Cortex of kidney (tissue), 1 donor: ENCODE results near the gene CAPRIN1.

Experiments used
- DNase-seq: peaks from one replicate; lab custom pipeline; 2025; lab: John Stamatoyannopoulos, UW

The CAPRIN1 gene, protein sequence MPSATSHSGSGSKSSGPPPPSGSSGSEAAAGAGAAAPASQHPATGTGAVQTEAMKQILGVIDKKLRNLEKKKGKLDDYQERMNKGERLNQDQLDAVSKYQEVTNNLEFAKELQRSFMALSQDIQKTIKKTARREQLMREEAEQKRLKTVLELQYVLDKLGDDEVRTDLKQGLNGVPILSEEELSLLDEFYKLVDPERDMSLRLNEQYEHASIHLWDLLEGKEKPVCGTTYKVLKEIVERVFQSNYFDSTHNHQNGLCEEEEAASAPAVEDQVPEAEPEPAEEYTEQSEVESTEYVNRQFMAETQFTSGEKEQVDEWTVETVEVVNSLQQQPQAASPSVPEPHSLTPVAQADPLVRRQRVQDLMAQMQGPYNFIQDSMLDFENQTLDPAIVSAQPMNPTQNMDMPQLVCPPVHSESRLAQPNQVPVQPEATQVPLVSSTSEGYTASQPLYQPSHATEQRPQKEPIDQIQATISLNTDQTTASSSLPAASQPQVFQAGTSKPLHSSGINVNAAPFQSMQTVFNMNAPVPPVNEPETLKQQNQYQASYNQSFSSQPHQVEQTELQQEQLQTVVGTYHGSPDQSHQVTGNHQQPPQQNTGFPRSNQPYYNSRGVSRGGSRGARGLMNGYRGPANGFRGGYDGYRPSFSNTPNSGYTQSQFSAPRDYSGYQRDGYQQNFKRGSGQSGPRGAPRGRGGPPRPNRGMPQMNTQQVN

DNA sequence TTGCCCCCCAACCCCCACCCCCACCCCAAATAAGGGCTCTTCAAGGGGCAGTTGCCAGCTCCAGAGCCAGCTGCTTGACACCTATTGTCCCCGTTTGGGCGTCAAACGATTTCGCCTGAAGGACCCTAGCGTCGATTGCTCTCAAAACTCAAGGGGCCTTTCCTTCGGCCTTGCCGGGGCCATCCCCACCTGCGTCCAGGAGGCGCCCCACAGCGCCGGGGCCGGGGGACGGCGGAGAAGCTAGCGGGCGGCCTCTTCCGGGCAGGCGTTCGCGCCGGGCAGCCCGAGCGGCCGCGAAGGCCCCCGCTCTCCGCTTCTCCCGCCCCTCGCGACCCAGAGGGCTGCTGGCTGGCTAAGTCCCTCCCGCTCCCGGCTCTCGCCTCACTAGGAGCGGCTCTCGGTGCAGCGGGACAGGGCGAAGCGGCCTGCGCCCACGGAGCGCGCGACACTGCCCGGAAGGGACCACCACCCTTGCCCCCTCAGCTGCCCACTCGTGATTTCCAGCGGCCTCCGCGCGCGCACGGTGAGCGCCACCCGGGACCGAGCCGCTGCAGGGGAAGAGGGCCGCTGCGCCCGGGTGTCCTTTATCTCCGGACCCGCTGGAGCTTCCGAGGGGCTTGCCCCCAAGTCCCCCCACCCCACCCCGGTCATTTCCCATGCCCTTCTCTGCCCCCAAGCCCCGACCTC is at the start of gene CAPRIN1:
Gene CAPRIN1, plus strand, starts transcription at position 383 of the 687 bp plus-strand sequence. CDS start 690 bp downstream, outside the sequence.
- no peak for DNase-seq

DNA sequence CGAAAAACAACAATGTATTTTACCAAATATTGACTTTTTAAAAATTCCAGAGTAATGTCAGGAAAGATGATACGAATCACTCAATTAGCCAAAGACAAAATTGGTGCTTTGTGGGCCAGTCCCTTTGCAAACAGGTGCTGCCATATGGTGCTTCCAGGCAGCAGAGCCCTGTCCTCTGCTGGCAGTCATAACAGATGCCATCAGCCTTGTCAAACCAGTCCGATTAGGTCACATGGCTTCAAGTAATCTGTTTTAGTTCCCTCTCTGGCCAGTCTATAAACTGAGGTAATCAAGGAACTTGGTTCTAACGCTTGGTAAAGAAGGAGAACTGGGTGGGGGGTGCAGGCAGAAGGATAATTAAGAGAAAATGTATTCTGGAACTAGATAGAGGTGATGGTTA is 49.1 kb upstream of the CAPRIN1 start:
- no peak for DNase-seq

DNA sequence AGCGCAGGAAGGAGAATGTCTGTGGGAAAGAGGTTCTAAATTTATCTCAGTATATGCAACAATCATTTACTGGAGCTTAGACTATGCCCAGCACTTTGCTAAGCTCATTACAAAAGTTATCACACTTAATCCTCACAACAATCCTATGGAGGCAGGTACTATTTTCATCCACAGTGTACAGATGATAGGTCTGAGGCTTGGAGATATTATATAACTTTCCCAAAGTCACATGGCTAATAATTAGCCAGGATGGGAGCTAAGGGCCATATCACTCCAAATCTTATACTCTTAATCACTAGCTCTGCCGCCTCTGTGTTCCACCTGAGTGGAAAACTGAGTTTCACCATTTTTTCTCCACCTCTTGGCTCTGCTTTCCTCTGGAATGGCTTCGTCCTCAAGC is 47.3 kb upstream of the CAPRIN1 start:
- no peak for DNase-seq

DNA sequence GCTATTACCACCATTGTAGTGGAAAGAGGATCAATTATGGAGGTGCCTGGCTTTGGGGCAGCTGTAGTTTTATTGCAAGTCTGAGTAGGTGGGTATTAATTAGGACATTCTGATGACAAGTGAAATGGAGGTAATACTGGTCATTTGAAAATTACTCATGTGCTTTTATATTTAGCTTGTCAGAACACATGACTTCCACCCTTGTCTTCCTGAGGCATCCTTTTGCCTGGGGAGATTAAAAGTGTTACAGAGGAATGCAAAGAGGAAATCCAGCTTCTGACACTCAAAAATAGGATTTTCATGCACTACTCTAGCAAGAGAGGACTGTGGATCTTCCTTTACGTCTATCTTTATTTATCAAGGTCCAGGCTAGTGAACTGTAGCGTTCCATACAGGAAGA is 44.7 kb upstream of the CAPRIN1 start:
- no peak for DNase-seq

DNA sequence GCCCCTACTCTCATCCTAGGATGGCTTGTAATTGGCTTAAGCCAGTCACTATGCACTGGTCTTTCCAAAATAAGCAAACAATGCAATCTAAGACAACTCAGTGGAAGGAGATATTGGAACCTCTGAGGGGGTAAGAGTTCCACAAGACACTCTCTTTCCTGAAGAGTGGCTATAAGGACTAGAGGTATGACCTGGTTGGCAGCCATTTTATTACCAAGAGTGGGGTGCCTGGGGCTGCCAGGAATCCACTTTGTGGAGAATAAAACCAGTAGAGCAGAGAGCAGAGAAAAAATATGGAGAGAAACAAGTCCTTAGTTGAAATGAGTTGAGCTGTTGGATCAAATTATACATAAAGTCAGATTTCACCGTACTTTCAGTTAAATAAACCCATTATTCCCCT is 38.8 kb upstream of the CAPRIN1 start:
- DNase-seq, result no peak

DNA sequence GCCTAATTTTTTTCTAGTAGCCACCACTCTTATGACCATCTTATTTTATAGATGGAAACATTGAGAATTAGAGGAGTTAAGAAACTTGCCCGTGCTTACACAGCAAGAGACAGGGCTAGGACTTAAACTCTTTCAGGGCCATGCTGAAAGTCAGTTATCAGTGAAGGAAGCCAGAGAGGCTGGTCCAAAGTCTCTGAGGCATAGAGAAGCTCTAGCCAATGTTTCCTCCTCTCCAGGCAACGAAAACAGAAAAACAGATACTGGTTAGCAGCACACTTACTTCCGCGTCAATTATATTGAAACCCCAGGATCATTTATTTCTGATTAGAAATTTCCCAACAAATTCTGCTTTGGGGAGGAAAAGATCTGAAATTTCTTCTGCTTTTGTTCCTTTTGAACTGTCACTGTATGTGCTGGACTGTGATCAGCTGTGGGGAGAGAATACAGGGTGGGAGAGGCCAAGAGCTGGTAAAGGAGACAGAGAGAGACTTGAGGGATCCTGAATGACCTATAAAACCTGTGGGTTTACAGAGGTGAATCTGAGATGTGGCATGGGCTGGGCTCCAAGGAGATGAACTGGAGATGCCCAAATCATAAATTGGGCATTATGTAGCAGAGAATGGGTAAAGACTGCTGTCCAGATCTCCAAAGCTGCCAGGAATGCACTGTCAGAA is 37.5 kb upstream of the CAPRIN1 start:
- DNase-seq, result no peak

DNA sequence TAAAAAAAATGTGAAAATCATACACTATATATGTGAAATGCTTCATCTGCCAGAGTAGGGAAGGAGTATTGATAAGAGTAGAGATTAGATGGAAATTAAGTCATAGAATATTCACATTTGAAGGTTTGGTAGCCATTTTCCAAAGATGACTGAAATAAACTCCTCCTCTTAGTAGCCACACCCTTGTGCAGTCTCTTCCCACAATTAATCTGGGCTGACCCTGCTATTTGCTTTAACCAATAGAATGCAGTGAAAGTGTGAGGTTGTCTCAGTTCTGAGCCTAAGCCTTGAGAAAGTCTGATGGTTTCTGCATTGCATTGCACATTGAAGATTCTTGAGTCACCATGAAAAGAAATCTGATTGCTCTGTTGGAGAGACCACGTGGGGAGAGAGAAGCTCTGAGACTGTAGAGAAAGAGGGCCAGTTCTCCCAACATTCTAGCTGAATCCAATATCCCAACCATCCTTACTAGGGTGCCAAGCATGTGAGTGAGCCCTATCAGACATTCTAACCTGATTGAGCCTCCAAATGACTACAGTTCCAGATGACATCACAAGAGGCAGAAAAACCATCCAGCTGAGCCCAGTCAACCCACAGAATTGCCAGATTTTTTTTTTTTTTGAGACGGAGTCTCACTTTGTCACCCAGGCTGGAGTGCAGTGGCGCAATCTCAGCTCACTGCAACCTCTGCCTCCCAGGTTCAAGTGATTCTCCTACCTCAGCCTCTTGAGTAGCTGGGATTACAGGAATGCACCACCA is 29.4 kb upstream of the CAPRIN1 start:
- no peak for DNase-seq

DNA sequence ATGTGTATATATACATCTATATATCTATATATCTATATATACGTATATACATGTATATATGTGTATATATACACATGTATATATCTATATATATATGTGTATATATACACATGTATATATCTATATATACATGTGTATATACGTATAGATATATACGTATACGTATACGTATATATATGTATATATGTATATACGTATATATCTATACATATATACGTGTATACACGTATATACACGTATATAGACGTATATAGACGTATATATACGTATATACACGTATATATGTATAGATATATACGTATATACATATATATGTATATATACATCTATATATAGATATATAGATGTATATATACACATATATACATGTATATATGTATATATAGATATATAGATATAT is 25.1 kb upstream of the CAPRIN1 start:
- no peak for DNase-seq

DNA sequence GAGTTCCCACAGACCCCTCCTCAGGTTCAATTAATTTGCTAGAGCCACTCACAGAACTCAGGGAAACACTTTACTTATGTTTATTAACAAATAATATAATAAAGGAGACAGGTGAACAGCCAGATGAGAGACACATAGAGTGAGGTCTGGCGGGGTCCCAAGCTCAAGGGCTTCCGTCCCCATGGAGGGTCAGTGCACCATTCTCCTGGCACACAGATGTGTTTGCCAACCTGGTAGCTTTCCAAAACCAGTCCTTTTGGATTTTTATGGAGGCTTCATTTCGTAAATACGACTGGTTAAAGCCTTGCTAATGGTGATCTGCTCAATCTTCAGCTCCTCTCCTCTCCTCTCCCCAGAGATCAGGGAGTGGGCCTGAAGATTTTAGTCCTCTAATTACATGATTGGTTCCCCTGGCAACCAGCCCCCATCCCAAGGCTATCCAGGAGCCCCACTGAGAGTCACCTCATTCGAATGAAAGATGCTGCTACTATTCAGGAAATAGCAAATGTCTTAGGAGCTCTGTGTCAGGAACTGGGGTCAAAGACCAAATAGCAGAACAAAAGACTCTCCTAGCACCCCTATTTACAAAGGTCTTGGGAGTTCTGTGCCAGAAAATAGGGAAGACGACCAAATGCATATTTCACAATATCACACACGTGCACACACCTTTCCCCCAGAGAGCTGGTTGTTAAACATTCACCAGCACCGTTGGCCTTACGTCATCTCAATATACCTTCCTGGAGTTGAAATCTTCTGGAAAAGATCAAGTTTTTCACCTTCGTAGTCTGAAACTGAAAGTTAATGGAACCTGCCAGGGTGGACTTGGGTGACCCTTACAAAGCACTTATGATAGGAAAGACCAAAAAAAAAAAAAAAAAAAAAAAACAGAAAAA is 23.8 kb upstream of the CAPRIN1 start:
- no peak for DNase-seq

DNA sequence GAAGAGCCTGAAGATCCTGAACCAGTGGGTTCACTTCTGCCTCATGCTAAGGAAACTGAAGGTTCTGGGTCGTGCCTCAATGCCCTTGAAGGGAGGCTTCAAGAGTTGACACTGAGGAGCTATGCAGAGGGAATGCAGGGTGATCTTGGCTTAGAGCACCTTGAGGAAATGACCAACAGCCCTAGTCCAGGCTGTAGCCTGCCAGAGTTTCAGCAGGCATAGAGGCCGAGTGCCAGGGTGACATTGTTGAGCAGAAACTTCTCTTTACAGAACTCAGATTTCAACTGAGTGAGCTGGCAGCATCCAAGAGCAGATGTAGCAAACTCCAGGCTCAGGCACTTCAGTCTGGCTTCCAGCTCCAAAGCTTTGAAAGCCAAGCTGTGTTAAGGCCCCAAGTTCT is 23.1 kb upstream of the CAPRIN1 start:
- no peak for DNase-seq

DNA sequence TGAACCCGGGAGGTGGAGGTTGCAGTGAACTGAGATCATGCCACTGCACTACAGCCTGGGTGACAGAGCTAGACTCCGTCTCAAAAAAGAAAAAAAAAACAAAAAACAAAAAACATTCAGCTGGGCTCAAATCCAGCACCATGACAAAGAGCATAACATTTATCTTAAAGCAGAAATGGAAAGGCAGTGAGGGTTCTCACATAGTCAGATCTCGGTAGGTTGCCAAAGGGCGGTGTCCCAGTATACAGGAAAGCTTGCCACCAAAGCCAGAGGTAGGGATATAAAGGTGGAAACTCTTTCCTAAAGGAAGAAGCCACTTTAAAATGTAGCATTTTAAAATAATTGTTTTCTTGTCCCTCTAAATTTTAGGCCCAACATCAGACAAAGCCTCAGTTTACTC is 22.4 kb upstream of the CAPRIN1 start:
- no peak for DNase-seq

DNA sequence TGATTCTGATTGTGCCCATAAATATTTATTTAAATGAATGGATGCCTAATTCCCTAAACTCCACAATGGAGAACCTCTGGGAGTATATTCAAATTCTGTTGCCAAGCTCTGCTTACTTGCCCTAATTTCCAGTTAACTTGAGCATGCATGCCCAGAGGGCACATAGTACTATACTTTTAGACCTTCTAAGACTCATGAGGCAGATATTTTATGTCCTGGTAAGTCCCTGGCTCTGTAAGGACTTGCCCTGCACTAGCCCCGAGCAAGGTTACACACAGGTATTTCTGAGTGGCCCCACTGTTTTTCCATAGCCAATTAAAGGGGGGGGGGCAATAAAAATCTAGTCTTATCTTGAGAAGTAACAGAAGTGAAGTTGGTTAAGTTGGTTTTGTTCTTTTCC is 21.1 kb upstream of the CAPRIN1 start:
- no peak for DNase-seq

DNA sequence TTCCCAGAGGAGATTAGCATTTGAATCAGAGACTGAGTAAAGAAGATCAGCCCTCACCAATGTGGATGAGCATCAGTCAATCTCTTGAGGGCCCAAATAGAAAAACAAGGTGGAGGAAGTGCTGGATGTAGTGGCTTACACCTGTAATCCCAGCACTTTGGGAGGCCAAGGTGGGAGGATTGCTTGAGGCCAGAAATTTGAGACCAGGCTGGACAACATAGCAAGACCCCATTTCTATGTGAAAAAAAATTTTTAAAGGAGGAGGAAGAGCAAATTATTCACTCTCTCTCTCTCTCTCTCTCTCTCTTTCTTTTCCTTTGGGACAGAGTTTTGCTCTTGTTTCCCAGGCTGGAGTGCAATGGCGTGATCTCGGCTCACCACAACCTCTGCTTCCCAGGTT is 18.1 kb upstream of the CAPRIN1 start:
- no peak for DNase-seq

DNA sequence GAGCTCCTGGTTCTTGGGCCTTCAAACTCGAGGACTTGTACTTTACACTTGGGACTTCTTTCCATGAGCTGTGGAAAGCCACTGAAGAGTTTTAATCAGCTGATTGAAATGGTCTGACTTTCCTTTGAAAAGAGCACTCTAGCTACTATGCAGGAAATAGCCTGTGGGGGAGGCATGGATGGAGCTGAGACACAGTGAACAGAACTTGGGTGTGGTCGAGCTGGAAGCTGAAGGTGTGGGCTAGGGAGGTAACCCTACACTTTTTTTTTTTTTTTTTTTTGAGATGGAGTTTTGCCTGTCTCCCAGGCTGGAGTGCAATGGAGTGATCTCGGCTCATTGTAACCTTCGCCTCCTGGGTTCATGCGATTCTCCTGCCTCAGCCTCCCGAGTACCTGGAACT is 17.5 kb upstream of the CAPRIN1 start:
- DNase-seq, result no peak

DNA sequence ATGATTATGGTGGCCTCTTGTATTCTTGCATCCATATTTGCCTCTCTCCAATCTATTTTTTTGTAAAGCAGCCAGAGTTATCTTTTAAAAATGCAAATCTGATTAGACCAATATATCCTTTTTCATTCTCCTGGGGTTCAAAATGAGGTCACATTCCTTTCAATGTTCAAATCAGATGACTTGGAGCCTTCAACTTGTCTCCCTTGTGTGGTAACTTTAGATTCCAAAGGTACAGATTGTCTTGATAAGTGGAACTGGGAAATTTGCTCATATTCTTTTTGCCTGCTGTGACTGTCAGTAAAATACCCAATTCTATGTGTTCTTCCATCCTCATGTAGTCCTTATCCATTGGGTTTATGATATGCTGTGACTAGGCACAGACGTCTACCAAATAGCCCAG is 15.1 kb upstream of the CAPRIN1 start:
- no peak for DNase-seq

DNA sequence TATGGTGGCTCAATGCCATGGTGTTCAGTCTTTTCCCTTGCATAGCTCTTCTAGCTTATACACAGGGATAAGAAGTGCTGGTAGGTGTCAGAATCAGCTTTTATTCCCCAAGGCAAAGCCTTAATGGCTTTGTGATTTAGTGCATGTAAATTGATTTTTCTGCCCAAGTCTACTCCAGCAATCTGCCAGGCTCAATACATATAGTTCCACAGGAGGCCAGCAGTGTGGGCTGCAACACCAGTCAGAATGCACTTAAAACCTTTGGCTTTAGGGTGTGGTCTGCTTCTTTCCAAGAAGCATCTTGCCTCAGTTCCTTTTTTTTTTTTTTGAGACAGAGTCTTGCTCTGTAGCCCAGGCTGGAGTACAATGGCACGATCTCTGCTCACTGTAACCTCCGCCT is 14.5 kb upstream of the CAPRIN1 start:
- no peak for DNase-seq

DNA sequence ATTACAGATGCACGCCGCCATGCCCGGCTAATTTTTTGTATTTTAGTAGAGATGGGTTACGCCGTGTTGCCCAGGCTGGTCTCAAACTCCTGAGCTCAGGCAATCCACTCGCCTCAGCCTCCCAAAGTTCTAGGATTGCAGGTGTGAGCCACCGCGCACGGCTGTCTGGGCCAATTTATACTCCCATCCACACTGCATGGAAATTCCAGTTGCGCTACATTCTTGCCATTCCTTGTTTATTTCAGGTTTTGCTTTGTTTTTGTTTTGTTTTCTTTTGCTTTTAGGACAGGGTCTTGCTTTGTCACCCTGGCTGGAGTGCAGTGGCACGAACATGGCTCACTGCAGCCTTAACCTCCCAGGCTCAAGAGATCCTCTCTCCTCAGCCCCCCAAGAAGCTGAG is 11.0 kb upstream of the CAPRIN1 start:
- no peak for DNase-seq

DNA sequence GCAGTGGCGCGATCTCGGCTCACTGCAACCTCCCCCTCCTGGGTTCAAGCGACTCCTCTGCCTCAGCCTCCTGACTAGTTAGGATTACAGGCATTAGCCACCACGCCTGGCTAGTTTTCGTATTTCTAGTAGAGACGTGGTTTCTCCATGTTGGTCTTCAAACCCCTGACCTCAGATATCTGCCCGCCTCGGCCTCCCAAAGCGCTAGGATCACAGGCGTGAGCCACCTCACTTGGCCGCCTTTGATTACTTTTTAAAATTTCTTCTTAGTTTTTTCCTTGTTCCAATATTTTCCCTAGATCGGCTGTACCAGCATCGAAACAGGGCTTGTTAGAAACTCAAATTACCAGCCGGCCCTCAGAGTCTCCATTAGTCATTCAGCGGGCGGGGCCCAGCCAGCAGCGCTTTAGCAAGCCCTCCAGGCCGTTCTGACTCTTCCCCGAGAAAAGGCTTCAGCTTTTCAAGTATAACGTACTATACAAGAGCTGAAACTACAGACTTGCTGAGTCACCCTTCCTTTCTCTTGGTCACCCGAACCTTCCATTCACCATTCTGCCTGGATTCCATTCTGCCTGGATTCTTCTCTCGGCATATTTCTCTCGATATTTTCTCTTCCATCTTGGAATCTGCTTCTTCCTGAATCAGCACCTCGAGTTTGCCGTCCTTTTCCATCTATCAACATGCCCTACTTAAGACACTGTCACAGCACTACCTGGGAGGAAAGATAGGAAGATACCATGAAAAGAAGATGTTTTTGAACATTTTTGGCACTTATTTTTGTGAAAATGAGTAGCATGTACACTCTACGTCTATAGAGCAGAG is 6.7 kb upstream of the CAPRIN1 start:
- DNase-seq, result no peak

DNA sequence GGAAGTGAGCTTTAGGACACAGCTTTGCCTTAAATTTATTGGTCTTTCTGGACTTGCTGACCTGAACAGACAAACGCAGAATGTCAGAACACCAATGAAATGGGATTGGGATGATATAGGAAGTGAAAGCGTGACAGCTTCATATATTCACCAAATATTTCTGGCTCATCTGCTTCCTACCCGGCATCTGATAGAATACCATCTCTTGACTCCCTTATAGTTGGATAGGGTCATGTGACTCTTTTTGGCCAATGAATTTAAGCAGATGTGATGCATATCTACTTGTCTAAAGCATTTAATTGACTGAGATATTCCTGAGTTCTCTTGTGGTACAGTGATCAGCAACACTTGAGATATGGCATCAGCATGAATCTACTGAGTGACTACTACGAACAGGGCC is 2.5 kb upstream of the CAPRIN1 start:
- no peak for DNase-seq
